Measurements from ENCODE around the gene FLYWCH1. TPM values are rescaled to one million over a fixed set of nuclear protein-coding genes. Genes with fewer than 3 reads are reported as not detected.
"Not testable (repeated sequence)": the region's sequence is repeated elsewhere in the genome, so short reads cannot be mapped to it uniquely, and the experiment has no call there.

FLYWCH1 gene
- total and polyA plus RNA-seq, 2 donors (not counting 1 experiment from before 2014, with no cell fraction given) = 78.3 to 120 TPM

DNA sequence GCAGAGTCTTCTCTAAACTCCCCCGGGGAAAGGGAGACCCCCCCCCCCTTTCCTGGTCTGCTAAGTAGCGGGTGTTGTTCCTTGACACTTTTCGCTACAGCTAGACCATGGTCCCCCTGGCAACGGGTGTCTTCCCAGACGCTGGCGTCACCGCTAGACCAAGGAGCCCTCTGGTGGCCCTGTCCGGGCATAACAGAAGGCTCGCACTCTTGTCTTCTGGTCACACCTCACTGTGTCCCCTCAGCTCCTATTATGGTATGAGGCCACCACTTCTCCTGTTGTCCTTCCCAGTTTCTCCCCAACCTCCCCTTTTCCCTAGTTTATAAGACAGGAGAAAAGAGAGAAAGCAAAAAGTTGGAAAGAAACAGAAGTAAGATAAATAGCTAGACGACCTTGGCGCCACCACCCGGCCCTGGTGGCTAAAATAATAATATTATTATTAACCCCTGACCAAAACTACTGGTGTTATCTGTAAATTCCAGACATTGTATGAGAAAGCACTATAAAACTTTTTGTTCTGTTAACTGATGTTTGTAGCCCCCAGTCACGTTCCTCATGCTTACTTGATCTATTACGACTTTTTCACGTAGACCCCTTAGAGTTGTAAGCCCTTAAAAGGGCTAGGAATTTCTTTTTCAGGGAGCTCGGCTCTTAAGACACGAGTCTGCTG, 4.5 kb upstream of the FLYWCH1 start:
- peak overlapping the region; percentile 61 for H3K4me3 Mint-ChIP-seq
- H3K27ac Mint-ChIP-seq = peak overlapping the region; percentile 67
- CTCF ChIA-PET = interaction anchor here (0.7 to 3.6 kb wide), 11 partner anchors 10 to 52 kb away, joined by 3 to 23 read pairs (median 5); partner anchors contain the start of gene FLYWCH2
- Histone ChIP-seq H3K27ac (ENCODE audit: low read length in 2 of 2) (peak overlapping the region in 1 of 2 donors; percentile 30), H3K4me1 (ENCODE audit: control insufficient read depth in 2 of 2, insufficient read depth in 2 of 2, low read length in 2 of 2) (peaks cover 13 to 35% of the 10 kb centered on the region in 2 donors)
- H3K79me2 ChIP-seq (ENCODE audit: control insufficient read depth, insufficient read depth, low read length); H3K4me2 ChIP-seq (replicated peaks; ENCODE audit: low read depth, low read length, poor library complexity, severe bottlenecking); H3K36me3 ChIP-seq (replicated peaks in 1 of 2; ENCODE audit: control extremely low read depth in 1 of 2, control insufficient read depth in 1 of 2, extremely low read depth in 1 of 2, insufficient read depth in 2 of 2, low read length in 1 of 2); ATAC-seq (ENCODE audit: low read depth); H4K20me1 ChIP-seq (ENCODE audit: control insufficient read depth, insufficient read depth, low read length, poor library complexity, severe bottlenecking); H2AFZ ChIP-seq (ENCODE audit: insufficient read depth, low read depth, low read length, poor library complexity, severe bottlenecking); H3K9me3 ChIP-seq (ENCODE audit: control extremely low read depth in 1 of 3, control insufficient read depth in 2 of 3, insufficient read depth in 1 of 3, low read length in 2 of 3); POLR2A ChIA-PET; H3K27me3 Mint-ChIP-seq; H3K9ac ChIP-seq (ENCODE audit: low read length); H3K4me3 ChIP-seq (ENCODE audit: control extremely low read depth in 1 of 5, extremely low read depth in 1 of 5, insufficient read depth in 1 of 5, low read depth in 2 of 5, low read length in 4 of 5); H3K27me3 ChIP-seq (replicated peaks in 1 of 4; ENCODE audit: control extremely low read depth in 1 of 4, control insufficient read depth in 3 of 4, insufficient read depth in 4 of 4, low read length in 3 of 4); H3K9me3 Mint-ChIP-seq (ENCODE audit: insufficient read depth): not testable (repeated sequence)
- intact Hi-C loops (cut with micrococcal nuclease) = loop anchor here (1.0 to 10.0 kb wide), 2 partner anchors 32 to 752 kb away; partner anchors contain the start of gene TRAF7
- peaks cover 40% of the 10 kb centered on the region for H3K4me1 Mint-ChIP-seq
- DNase-seq = peak; percentile 76
- WGBS (ENCODE audit: insufficient coverage) = 9% methylated on average over 9 of the region's 17 CpGs
- TF ChIP-seq, protein P1, sequence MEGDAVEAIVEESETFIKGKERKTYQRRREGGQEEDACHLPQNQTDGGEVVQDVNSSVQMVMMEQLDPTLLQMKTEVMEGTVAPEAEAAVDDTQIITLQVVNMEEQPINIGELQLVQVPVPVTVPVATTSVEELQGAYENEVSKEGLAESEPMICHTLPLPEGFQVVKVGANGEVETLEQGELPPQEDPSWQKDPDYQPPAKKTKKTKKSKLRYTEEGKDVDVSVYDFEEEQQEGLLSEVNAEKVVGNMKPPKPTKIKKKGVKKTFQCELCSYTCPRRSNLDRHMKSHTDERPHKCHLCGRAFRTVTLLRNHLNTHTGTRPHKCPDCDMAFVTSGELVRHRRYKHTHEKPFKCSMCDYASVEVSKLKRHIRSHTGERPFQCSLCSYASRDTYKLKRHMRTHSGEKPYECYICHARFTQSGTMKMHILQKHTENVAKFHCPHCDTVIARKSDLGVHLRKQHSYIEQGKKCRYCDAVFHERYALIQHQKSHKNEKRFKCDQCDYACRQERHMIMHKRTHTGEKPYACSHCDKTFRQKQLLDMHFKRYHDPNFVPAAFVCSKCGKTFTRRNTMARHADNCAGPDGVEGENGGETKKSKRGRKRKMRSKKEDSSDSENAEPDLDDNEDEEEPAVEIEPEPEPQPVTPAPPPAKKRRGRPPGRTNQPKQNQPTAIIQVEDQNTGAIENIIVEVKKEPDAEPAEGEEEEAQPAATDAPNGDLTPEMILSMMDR (IDR thresholded peaks at IDR 0.05) = peak; percentile 55

DNA sequence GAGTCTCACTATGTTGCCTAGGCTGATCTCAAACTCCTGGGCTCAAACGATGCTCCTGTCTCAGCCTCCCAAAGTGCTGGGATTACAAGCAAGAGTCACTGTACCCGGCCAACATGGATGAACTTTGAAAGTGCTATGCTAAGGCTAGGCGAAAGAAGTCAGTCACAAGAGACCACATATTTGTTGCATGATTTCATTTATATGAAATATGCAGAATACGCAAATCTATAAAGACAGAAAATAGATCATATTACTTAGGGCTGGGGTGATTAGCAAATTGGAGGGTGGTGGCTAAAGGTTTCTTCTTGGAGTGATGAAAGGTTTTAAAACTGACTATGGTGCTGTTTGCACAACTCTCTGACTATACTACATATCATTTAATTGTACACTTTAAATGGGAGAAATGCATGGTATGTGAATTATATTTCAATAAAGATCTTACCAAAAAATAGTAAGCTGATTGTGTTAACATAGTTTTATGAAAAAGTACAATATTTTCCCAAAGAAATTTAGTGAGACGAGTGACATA, 1.2 kb upstream of the FLYWCH1 start:
- DNase-seq = no peak
- Histone ChIP-seq H3K9ac (ENCODE audit: low read length) (no peak overlapping the region), H3K36me3 (replicated peaks in 1 of 2; ENCODE audit: control extremely low read depth in 1 of 2, control insufficient read depth in 1 of 2, extremely low read depth in 1 of 2, insufficient read depth in 2 of 2, low read length in 1 of 2) (peaks cover 0 to 7% of the 10 kb centered on the region in 2 experiments), H3K9me3 (ENCODE audit: control extremely low read depth in 1 of 3, control insufficient read depth in 2 of 3, insufficient read depth in 1 of 3, low read length in 2 of 3) (peaks cover 0 to 7% (median 0%) of the 10 kb centered on the region in 3 donors), H2AFZ (ENCODE audit: insufficient read depth, low read depth, low read length, poor library complexity, severe bottlenecking) (no peak overlapping the region), H3K4me2 (replicated peaks; ENCODE audit: low read depth, low read length, poor library complexity, severe bottlenecking) (no peak overlapping the region), H3K4me1 (ENCODE audit: control insufficient read depth in 2 of 2, insufficient read depth in 2 of 2, low read length in 2 of 2) (peaks cover 17 to 30% of the 10 kb centered on the region in 2 donors), H4K20me1 (ENCODE audit: control insufficient read depth, insufficient read depth, low read length, poor library complexity, severe bottlenecking) (no peaks in the 10 kb centered on the region), H3K27me3 (replicated peaks in 1 of 4; ENCODE audit: control extremely low read depth in 1 of 4, control insufficient read depth in 3 of 4, insufficient read depth in 4 of 4, low read length in 3 of 4) (no peaks in the 10 kb centered on the region), H3K27ac (ENCODE audit: low read length in 2 of 2) (no peak overlapping the region), H3K79me2 (ENCODE audit: control insufficient read depth, insufficient read depth, low read length) (peaks cover 10% of the 10 kb centered on the region), H3K4me3 (ENCODE audit: control extremely low read depth in 1 of 5, extremely low read depth in 1 of 5, insufficient read depth in 1 of 5, low read depth in 2 of 5, low read length in 4 of 5) (no peak overlapping the region)
- intact Hi-C loops (cut with micrococcal nuclease) = loop anchor here (2.0 kb wide), 1 partner anchor 58 kb away; the partner anchor contains the start of gene PAQR4
- ChIA-PET POLR2A (interaction anchor here (1.0 to 2.7 kb wide), 2 partner anchors 26 to 28 kb away, joined by 3 to 18 read pairs; partner anchors contain the start of gene FLYWCH2), CTCF (interaction anchor here (0.6 to 2.7 kb wide), 9 partner anchors 9 to 1108 kb away, joined by 3 to 18 read pairs (median 4); partner anchors contain the start of gene FLYWCH2)
- no peaks in the 10 kb centered on the region for H3K9me3 Mint-ChIP-seq (ENCODE audit: insufficient read depth)
- no peaks in the 10 kb centered on the region for H3K27me3 Mint-ChIP-seq
- TF ChIP-seq, protein P1 (IDR thresholded peaks at IDR 0.05) = no peak
- TF ChIP-seq EZH2 (IDR thresholded peaks at IDR 0.05; ENCODE audit: borderline replicate concordance, insufficient read depth, low read depth, low read length, poor library complexity, severe bottlenecking) = no peak
- peak overlapping the region; percentile 92 for H3K4me3 Mint-ChIP-seq
- H3K4me1 Mint-ChIP-seq = peaks cover 41% of the 10 kb centered on the region
- no peak overlapping the region for H3K27ac Mint-ChIP-seq
- ATAC-seq (ENCODE audit: low read depth) = no peak
- no CpG with 5 or more reads among the region's 5 CpGs for WGBS (ENCODE audit: insufficient coverage)

All from B cell (primary cell).